Stimulated activated effector memory CD8-positive, alpha-beta T cell treated with anti-CD3 and anti-CD28 coated beads, Interleukin-12 subunit alpha, Interleukin-12 subunit beta, amount 100 ng/mL, for 72 hours (primary cell): ENCODE data around the gene MYRIP.

ENCODE experiments used
- ATAC-seq: fragments of 150-1000 bp; cut with Tn5 transposase; 2 replicates; pipeline ENCODE4 v1.10.0; 2021
- DNase-seq, 2 donors: peaks; one replicate each; pipeline ENCODE4 v3.0.0; 2021 to 2022; ENCODE audit warnings: low spot score in 2 of 2
- H3K27ac Mint-ChIP-seq: one replicate; pipeline ENCODE4 v1.8.0; 2022; ENCODE audit warnings: mild to moderate bottlenecking, mixed read lengths
- H3K36me3 Mint-ChIP-seq: one replicate; pipeline ENCODE4 v1.8.0; 2022; ENCODE audit warnings: mild to moderate bottlenecking, mixed read lengths
- H3K4me1 Mint-ChIP-seq: one replicate; pipeline ENCODE4 v1.8.0; 2022; ENCODE audit warnings: mixed read lengths
- H3K4me3 Mint-ChIP-seq: one replicate; pipeline ENCODE4 v1.8.0; 2022; ENCODE audit warnings: mild to moderate bottlenecking, mixed read lengths
- H3K9me3 Mint-ChIP-seq: one replicate; pipeline ENCODE4 v1.8.0; 2022; ENCODE audit warnings: mixed read lengths

The MYRIP gene

DNA sequence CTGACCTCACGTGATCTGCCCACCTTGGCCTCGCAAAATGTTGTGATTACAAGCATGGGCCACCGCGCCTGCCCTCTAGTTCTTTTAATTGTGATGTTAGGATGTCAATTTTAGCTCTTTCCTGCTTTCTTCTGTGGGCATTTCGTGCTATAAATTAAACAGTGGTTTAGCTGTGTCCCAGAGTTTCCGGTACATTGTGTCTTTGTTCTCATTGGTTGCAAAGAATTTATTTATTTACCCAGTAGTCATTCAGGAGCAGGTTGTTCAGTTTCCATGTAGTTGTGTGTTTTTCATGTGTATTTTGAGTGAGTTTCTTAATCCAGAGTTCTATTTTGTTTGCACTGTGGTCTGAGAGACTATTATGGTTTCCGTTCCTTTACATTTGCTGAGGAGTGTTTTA, 30.1 kb downstream of the MYRIP start:
- H3K4me1 Mint-ChIP-seq = no peaks in the 10 kb centered on the region
- H3K4me3 Mint-ChIP-seq = no peak overlapping the region
- DNase-seq (no peak), ATAC-seq (no peak)
- H3K9me3 Mint-ChIP-seq = peaks cover 3% of the 10 kb centered on the region
- H3K27ac Mint-ChIP-seq = no peak overlapping the region
- no peaks in the 10 kb centered on the region for H3K36me3 Mint-ChIP-seq

GRCh38 chr3:39843440-39843839, 34.0 kb downstream of the MYRIP start:
- no peak for ATAC-seq
- no peak for DNase-seq
- H3K36me3 Mint-ChIP-seq = no peaks in the 10 kb centered on the region
- no peaks in the 10 kb centered on the region for H3K4me1 Mint-ChIP-seq
- no peak overlapping the region for H3K27ac Mint-ChIP-seq
- H3K9me3 Mint-ChIP-seq = peaks cover 3% of the 10 kb centered on the region
- no peak overlapping the region for H3K4me3 Mint-ChIP-seq

DNA sequence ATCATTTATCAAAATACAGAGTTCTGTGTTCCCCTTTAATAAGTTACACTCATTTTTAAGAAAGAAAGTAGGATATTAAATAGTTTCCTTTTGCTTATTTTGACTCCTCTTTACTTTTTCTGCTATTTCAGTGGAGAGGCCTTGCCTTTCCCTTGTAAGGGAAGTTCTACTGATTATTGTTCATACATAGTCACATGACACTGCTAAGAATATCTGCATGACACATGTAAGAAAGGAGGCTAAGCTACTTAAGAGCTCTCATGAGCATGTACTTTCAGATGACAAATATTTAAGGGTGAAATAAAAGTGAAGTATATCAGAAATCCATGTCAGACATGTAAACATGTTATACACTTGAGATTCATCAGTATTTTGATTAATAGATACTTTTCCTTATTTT, 39.0 kb downstream of the MYRIP start:
- Mint-ChIP-seq H3K36me3 (no peaks in the 10 kb centered on the region), H3K9me3 (peaks cover 2% of the 10 kb centered on the region), H3K4me3 (no peak overlapping the region), H3K27ac (no peak overlapping the region), H3K4me1 (no peaks in the 10 kb centered on the region)
- ATAC-seq = no peak
- DNase-seq = no peak

DNA sequence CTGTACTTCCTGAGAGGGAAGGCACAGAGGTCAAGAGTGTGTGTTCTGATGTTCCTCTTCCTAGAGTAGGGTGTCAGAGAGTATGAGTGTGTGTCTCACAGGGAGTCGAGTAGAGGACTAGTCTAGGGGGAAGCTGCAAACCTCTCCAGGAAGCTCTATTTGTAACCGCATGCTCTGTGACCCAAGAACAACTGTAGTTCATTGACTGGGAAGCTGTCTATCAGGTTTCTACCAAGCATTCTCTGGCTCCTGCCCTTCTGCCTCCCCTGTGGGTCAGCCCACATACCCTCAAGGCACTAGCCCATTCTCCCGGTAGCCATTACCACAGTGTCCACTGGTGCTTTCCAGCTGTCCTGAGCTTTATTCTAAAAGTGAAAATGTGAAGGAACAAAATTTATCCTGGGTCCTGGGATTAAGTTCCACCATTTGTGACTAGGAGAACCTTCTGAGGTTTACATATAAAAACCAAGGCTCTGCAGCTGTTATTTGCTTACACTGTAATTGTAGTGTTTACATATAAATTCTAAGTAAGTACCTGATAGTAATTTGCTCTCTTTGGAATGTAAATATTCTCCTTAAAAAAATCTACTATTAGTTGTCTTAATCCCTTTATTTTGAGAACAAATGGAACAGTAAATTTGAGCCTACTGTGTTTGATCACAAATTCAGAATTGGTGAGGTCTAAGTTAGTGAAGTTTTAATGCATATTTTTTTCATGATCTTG, 40.7 kb downstream of the MYRIP start:
- H3K4me3 Mint-ChIP-seq = no peak overlapping the region
- DNase-seq (no peak), ATAC-seq (no peak)
- peaks cover 2% of the 10 kb centered on the region for H3K9me3 Mint-ChIP-seq
- H3K4me1 Mint-ChIP-seq = no peaks in the 10 kb centered on the region
- no peak overlapping the region for H3K27ac Mint-ChIP-seq
- H3K36me3 Mint-ChIP-seq = no peaks in the 10 kb centered on the region

GRCh38 chr3:39850716-39851032, 41.3 kb downstream of the MYRIP start:
- ATAC-seq = no peak
- Mint-ChIP-seq H3K4me1 (no peaks in the 10 kb centered on the region), H3K4me3 (no peak overlapping the region), H3K36me3 (no peaks in the 10 kb centered on the region), H3K27ac (no peak overlapping the region), H3K9me3 (peaks cover 2% of the 10 kb centered on the region)
- DNase-seq = no peak

GRCh38 chr3:39855517-39855916, 46.1 kb downstream of the MYRIP start:
- no peak overlapping the region for H3K27ac Mint-ChIP-seq
- no peak for ATAC-seq
- no peak for DNase-seq
- H3K36me3 Mint-ChIP-seq = no peaks in the 10 kb centered on the region
- H3K4me1 Mint-ChIP-seq = no peaks in the 10 kb centered on the region
- peaks cover 10% of the 10 kb centered on the region for H3K9me3 Mint-ChIP-seq
- H3K4me3 Mint-ChIP-seq = no peak overlapping the region

DNA sequence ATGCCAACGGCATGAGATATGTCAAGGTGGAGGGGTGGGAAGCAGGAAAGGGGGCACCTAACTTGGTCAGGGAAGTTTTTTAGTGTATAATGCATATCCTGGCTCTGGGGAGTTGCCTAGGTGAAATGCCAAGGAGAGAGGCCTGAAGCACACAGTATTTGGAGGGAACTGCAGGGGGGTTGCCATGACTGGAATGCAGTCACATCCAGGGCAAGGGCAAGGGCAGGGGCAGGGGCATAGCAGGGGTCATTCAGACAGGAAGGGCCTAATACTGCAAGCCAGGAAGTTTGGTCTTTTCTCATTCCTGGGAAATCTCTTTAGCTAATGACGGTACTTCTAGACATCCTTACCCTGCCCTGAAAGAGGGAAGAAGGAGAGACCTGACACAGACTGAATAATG, 60.5 kb downstream of the MYRIP start:
- Mint-ChIP-seq H3K27ac (no peak overlapping the region), H3K9me3 (peaks cover 2% of the 10 kb centered on the region), H3K4me3 (no peak overlapping the region), H3K4me1 (no peaks in the 10 kb centered on the region), H3K36me3 (no peaks in the 10 kb centered on the region)
- ATAC-seq (no peak), DNase-seq (no peak)

DNA sequence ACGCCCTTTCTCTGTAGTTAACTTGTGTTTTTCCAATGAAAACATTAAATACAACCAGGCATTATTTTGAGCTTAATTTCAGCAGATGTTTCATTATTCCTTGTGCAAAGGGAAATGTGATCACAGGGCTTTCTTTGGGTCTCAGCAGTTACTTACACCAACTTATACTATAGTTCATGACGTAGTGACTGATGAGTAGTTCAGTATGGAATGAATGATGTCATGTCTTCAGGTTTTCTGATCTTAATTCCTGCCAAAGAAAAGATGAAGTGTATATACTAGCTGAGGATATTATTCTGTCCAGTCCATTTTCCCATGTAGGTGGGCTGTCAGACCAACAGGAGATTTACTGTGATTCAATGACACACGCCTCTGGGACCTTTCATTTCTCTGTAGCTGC, 61.3 kb downstream of the MYRIP start:
- ATAC-seq = no peak
- no peaks in the 10 kb centered on the region for H3K4me1 Mint-ChIP-seq
- no peaks in the 10 kb centered on the region for H3K36me3 Mint-ChIP-seq
- no peak for DNase-seq
- H3K9me3 Mint-ChIP-seq = peaks cover 2% of the 10 kb centered on the region
- no peak overlapping the region for H3K27ac Mint-ChIP-seq
- no peak overlapping the region for H3K4me3 Mint-ChIP-seq

GRCh38 chr3:39879581-39879980, 70.2 kb downstream of the MYRIP start:
- no peak for DNase-seq
- H3K27ac Mint-ChIP-seq = no peak overlapping the region
- no peaks in the 10 kb centered on the region for H3K4me1 Mint-ChIP-seq
- H3K4me3 Mint-ChIP-seq = no peak overlapping the region
- no peak for ATAC-seq
- no peaks in the 10 kb centered on the region for H3K36me3 Mint-ChIP-seq
- H3K9me3 Mint-ChIP-seq = peaks cover 9% of the 10 kb centered on the region

DNA sequence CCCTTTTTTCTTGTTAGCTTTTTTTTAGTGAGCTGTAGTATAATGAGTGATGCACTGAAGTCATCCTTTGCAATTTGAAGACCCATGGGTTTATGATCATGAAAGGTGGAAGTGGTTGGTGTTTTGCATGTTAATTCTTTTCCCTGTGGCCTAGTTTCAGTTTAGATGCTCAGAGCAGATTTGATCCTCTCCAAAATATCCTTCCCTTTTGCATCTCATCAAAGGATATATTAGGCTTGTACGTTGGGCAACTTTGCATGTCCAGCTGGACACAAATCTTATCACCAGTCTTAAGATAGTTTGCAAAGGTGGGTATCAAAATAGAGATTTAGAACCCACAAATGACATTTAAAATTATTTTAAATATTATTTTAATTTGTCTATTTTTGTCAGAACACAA, 72.7 kb downstream of the MYRIP start:
- H3K4me1 Mint-ChIP-seq = no peaks in the 10 kb centered on the region
- no peaks in the 10 kb centered on the region for H3K36me3 Mint-ChIP-seq
- H3K9me3 Mint-ChIP-seq = peaks cover 9% of the 10 kb centered on the region
- no peak overlapping the region for H3K4me3 Mint-ChIP-seq
- DNase-seq (no peak), ATAC-seq (no peak)
- H3K27ac Mint-ChIP-seq = no peak overlapping the region

DNA sequence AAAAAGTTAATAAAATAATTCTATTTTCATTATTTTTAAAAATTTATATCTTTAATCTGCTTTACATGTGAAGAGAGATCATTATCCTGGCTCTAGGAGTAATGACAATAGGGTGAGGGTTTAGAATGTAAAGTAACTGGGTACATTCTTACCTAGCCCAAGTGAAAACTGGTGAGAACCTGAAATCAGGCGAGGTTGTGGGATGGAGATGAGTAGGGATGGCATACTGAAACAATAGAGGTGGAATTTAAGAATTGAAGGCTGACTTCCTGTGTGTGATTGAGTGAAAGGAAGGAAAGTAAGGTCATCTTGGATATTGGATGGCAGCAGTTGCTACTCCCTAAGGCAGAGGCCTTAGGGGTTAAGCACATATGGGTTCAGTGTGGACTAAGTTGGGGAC, 82.7 kb downstream of the MYRIP start:
- H3K36me3 Mint-ChIP-seq = no peaks in the 10 kb centered on the region
- ATAC-seq (no peak), DNase-seq (no peak)
- H3K4me1 Mint-ChIP-seq = no peaks in the 10 kb centered on the region
- no peak overlapping the region for H3K27ac Mint-ChIP-seq
- no peak overlapping the region for H3K4me3 Mint-ChIP-seq
- H3K9me3 Mint-ChIP-seq = peaks cover 4% of the 10 kb centered on the region

DNA sequence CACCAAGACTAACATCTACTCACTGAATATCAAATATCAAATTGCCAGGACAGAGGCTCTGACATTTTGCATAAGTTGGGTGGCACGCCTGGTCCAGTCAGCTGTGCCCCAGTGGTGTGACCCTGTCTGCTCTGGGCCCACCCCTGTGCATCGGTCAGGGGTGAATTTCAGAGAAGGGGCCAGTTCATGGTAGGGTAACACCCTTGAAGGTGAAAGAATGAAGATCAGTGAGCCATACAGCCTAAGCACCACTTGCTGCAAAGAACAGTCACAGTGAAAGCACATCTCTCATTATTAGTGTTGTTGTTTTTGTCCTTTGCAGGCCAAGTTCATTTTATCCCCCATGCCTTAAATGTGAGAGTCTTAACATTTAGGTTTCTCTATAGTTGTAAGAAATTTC, 86.8 kb downstream of the MYRIP start:
- H3K9me3 Mint-ChIP-seq = no peaks in the 10 kb centered on the region
- H3K36me3 Mint-ChIP-seq = no peaks in the 10 kb centered on the region
- no peak overlapping the region for H3K27ac Mint-ChIP-seq
- DNase-seq (no peak), ATAC-seq (no peak)
- no peak overlapping the region for H3K4me3 Mint-ChIP-seq
- H3K4me1 Mint-ChIP-seq = no peaks in the 10 kb centered on the region

DNA sequence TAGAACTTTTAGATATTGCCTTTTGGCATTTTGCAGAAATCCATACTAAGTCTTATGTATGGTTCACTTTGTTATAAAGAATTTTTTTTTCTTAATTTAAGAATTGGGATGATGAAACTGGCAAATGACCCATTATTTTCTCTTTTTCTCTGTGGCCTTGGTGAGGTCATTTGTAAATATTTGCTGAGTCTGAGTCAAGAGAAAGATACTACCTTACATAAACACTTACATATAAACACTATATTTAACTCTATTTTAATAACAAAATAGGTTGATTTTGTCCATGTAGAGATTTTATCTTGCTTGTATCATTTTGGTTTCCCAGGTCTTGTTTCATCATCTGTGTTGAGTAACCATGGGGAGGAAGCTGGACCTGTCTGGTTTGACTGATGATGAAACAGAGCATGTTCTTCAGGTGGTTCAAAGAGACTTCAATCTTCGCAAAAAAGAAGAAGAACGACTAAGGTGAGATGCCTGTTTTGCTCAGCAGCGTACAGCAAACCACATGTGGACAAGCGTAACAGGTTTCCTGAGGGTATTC, 91.1 kb downstream of the MYRIP start:
- Mint-ChIP-seq H3K9me3 (no peaks in the 10 kb centered on the region), H3K4me3 (no peak overlapping the region), H3K4me1 (no peaks in the 10 kb centered on the region), H3K27ac (no peak overlapping the region), H3K36me3 (no peaks in the 10 kb centered on the region)
- no peak for DNase-seq
- no peak for ATAC-seq

GRCh38 chr3:39903253-39903652, 93.8 kb downstream of the MYRIP start:
- H3K9me3 Mint-ChIP-seq = no peaks in the 10 kb centered on the region
- no peak overlapping the region for H3K27ac Mint-ChIP-seq
- no peaks in the 10 kb centered on the region for H3K36me3 Mint-ChIP-seq
- no peak for DNase-seq
- no peaks in the 10 kb centered on the region for H3K4me1 Mint-ChIP-seq
- ATAC-seq = no peak
- no peak overlapping the region for H3K4me3 Mint-ChIP-seq

GRCh38 chr3:39905788-39906187, 96.4 kb downstream of the MYRIP start:
- H3K36me3 Mint-ChIP-seq = no peaks in the 10 kb centered on the region
- ATAC-seq (no peak), DNase-seq (no peak)
- no peak overlapping the region for H3K27ac Mint-ChIP-seq
- no peak overlapping the region for H3K4me3 Mint-ChIP-seq
- H3K4me1 Mint-ChIP-seq = no peaks in the 10 kb centered on the region
- H3K9me3 Mint-ChIP-seq = no peaks in the 10 kb centered on the region

- no peak for DNase-seq
- Mint-ChIP-seq H3K4me3 (no peak overlapping the region), H3K36me3 (no peaks in the 10 kb centered on the region), H3K27ac (no peak overlapping the region), H3K4me1 (no peaks in the 10 kb centered on the region), H3K9me3 (no peaks in the 10 kb centered on the region)
- no peak for ATAC-seq
These were observed 98.6 kb downstream of the MYRIP start for GRCh38 chr3:39907981-39908380.

DNA sequence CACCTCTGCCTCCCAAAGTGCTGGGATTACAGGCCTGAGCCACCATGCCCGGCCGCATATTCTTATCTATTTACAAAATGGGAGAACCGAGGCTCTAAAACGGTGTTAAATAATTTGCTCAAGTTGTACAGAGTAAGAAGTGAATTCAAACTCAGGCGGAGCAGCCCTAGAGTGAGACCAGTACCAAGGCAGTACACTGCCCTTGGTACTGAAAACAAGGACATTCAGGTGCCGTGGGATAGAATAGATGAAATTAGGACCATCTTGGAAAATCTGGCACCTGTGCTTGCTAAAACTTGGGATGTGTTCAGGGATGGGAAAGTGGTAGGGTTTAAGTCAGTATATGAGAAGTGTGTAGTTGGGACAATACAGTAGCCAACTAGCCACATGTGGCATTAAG, 100.7 kb downstream of the MYRIP start:
- H3K36me3 Mint-ChIP-seq = no peaks in the 10 kb centered on the region
- no peak overlapping the region for H3K27ac Mint-ChIP-seq
- no peak for ATAC-seq

More for the DNA sequence above, 100.7 kb downstream of the MYRIP start:
- Mint-ChIP-seq H3K4me1 (no peaks in the 10 kb centered on the region), H3K4me3 (no peak overlapping the region), H3K9me3 (no peaks in the 10 kb centered on the region)
- no peak for DNase-seq
